SK-N-SH (cell line): ENCODE data around the gene C18orf32.

Source experiments
- SIN3A ChIP-seq: IDR thresholded peaks from 2 replicates; pipeline ENCODE4 v1.6.1; 2012; ENCODE audit warnings: low read depth, mild to moderate bottlenecking, low read length, moderate library complexity, borderline replicate concordance
- YY1 ChIP-seq: IDR thresholded peaks from 2 replicates; pipeline ENCODE4 v1.4.0; 2012; ENCODE audit warnings: low read depth, mild to moderate bottlenecking
- TF ChIP-seq, protein P1 (sequence below): IDR thresholded peaks from 2 replicates; pipeline ENCODE4 v1.4.0; 2012; ENCODE audit warnings: low read depth

DNA sequence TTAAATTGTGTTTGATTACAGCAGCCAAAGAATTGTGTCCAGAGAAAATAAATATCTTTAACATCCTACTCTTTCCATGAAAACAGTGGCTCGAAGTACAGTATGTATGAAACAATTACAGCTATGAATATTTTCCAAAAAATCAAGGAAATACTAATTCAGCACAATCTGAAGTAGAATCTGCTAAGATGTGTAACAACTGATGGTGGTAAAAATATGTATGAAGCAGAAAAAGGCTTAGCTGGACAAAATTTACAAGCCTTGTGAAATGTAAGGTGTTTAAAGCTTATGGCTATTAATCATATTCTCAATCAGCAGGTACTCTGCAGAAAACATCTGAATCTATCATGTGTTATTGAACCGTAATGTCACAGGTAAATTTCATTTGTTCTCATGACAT, 43.2 kb downstream of the C18orf32 start:
- TF ChIP-seq YY1 (no peak), SIN3A (no peak)
- TF ChIP-seq, protein P1, sequence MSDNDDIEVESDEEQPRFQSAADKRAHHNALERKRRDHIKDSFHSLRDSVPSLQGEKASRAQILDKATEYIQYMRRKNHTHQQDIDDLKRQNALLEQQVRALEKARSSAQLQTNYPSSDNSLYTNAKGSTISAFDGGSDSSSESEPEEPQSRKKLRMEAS = no peak
